Hepatocyte (in vitro differentiated cells): ENCODE measurements around the gene ERAP2.

ENCODE experiments used
- EZH2 ChIP-seq: fragments of 200-600 bp; sonication (generic); IDR thresholded peaks from 2 replicates; pipeline ENCODE4 v1.6.1; 2016; ENCODE audit warnings: antibody characterized with exemption, mild to moderate bottlenecking, borderline replicate concordance
- TF ChIP-seq, protein P1 (sequence below): fragments of 200-600 bp; sonication (generic); IDR thresholded peaks from 2 replicates; pipeline ENCODE4 v1.5.1; 2016; ENCODE audit warnings: antibody characterized with exemption, mild to moderate bottlenecking; ENCODE audit not compliant: poor library complexity

DNA sequence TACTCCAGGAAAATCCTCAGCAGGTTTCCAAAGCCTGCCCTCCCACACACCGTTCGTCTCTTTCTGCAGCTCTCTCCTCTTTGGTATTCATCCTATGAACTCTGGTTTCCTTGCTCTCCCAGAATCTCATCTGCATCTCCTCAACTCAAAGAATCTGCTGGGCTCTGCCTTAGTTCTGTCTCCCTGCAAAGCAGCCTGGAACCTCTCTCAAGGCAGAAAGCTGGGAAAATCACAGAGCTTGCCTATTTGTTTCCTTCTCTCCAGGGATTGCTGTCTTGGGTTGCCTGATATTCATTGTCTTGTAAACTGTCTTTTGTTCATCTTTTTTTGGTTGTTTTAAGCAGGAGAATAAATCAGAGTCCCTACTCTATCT is 5.3 kb upstream of the ERAP2 start:
- TF ChIP-seq, protein P1, sequence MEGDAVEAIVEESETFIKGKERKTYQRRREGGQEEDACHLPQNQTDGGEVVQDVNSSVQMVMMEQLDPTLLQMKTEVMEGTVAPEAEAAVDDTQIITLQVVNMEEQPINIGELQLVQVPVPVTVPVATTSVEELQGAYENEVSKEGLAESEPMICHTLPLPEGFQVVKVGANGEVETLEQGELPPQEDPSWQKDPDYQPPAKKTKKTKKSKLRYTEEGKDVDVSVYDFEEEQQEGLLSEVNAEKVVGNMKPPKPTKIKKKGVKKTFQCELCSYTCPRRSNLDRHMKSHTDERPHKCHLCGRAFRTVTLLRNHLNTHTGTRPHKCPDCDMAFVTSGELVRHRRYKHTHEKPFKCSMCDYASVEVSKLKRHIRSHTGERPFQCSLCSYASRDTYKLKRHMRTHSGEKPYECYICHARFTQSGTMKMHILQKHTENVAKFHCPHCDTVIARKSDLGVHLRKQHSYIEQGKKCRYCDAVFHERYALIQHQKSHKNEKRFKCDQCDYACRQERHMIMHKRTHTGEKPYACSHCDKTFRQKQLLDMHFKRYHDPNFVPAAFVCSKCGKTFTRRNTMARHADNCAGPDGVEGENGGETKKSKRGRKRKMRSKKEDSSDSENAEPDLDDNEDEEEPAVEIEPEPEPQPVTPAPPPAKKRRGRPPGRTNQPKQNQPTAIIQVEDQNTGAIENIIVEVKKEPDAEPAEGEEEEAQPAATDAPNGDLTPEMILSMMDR: no peak
- TF ChIP-seq EZH2: no peak
